GM18505 (cell line): Measurements from ENCODE around the gene TMBIM6.

ENCODE experiments used
- ATAC-seq: cut with Tn5 transposase; IDR thresholded peaks from one replicate; pipeline ENCODE4 v1.9.1; 2021; ENCODE audit not compliant: unreplicated experiment
- POLR2A ChIP-seq: IDR thresholded peaks from 4 replicates; pipeline ENCODE4 v1.6.1; 2011; ENCODE audit warnings: borderline replicate concordance; ENCODE audit not compliant: insufficient read depth, insufficient read length; ENCODE audit errors: extremely low read depth

The TMBIM6 gene

GRCh38 chr12:49792976-49793580 is 51.7 kb downstream of the TMBIM6 start:
- TF ChIP-seq POLR2A = no peak
- ATAC-seq = no peak

GRCh38 chr12:49793620-49794019 is 52.3 kb downstream of the TMBIM6 start:
- ATAC-seq = no peak
- TF ChIP-seq POLR2A = no peak

- no peak for TF ChIP-seq POLR2A
- ATAC-seq = no peak
Measured at GRCh38 chr12:49794021-49794420, 52.7 kb downstream of the TMBIM6 start.

GRCh38 chr12:49794811-49795653 is 53.7 kb downstream of the TMBIM6 start:
- TF ChIP-seq POLR2A = no peak
- ATAC-seq = no peak

- no peak for TF ChIP-seq POLR2A
- no peak for ATAC-seq
Measured at GRCh38 chr12:49795654-49796105, 54.3 kb downstream of the TMBIM6 start.

GRCh38 chr12:49796155-49796554 is 54.8 kb downstream of the TMBIM6 start:
- no peak for ATAC-seq
- TF ChIP-seq POLR2A = no peak

- no peak for TF ChIP-seq POLR2A
- ATAC-seq = no peak
Measured at GRCh38 chr12:49796606-49797448, 55.5 kb downstream of the TMBIM6 start.

GRCh38 chr12:49797449-49797776 is 56.1 kb downstream of the TMBIM6 start:
- no peak for ATAC-seq

GRCh38 chr12:49798248-49798647 is 56.9 kb downstream of the TMBIM6 start:
- no peak for TF ChIP-seq POLR2A
- no peak for ATAC-seq

More at GRCh38 chr12:49797449-49797776, 56.1 kb downstream of the TMBIM6 start:
- TF ChIP-seq POLR2A = no peak

- TF ChIP-seq POLR2A = no peak
- no peak for ATAC-seq
Measured at GRCh38 chr12:49798934-49799333, 57.6 kb downstream of the TMBIM6 start.

- ATAC-seq = no peak
- no peak for TF ChIP-seq POLR2A
Measured at GRCh38 chr12:49800421-49801140, 59.2 kb downstream of the TMBIM6 start.

GRCh38 chr12:49801141-49802063 is 60.0 kb downstream of the TMBIM6 start:
- ATAC-seq = no peak
- TF ChIP-seq POLR2A = no peak
